HG03575 (cell line): ENCODE measurements around the gene PHF24.

Experiments
- ATAC-seq: cut with Tn5 transposase; IDR thresholded peaks from one replicate; pipeline ENCODE4 v1.9.1; 2021; ENCODE audit not compliant: unreplicated experiment, insufficient number of reproducible peaks, low FRiP score; ENCODE audit errors: extremely low read depth

PHF24 gene

GRCh38 chr9:34980181-34980761, 22.2 kb downstream of the PHF24 start:
- no peak for ATAC-seq

- no peak for ATAC-seq
Measured at GRCh38 chr9:34982361-34982760, 24.3 kb downstream of the PHF24 start.

GRCh38 chr9:34983209-34983608, 25.1 kb downstream of the PHF24 start:
- ATAC-seq, result no peak

GRCh38 chr9:34984049-34984448, 26.0 kb downstream of the PHF24 start:
- ATAC-seq, result no peak

GRCh38 chr9:34985311-34985899, 27.3 kb downstream of the PHF24 start:
- no peak for ATAC-seq

GRCh38 chr9:34986540-34987047, 28.5 kb downstream of the PHF24 start:
- ATAC-seq, result no peak

DNA sequence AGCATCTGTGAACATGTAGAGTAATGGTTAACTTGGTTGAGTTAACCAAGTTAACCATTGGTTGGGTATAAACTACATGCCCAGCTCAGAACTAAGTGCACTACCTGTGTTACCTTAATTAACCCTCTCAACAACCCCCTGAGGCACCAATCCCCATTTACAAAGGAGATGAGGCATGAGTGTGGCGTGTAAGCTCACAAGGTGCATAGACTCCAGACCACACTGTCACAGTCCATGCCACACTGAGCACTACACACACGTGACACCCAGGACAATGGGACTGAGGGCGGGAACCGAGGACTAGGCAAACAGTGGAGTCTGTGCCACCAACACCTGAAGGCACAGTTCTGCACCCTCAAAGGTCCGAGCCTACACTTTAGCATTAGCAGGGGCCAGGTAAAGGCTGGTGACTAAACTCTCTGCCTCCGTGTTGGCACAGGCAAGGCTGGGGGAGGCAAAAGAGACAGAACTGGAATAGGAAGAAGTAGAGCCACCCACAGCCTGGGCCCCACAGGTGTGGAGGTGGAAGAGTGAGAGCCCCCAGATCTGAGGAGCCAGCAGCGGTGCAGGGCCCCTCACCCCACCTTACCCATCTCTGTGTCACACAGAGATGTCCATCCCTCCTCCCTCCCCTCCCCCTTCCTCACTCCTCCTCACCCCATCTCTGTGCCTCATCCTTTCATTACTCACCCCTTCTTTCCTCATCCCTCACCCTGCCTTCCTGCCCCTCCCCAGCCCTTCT, 29.2 kb downstream of the PHF24 start:
- no peak for ATAC-seq

GRCh38 chr9:34988218-34989002, 30.3 kb downstream of the PHF24 start:
- ATAC-seq, result no peak

DNA sequence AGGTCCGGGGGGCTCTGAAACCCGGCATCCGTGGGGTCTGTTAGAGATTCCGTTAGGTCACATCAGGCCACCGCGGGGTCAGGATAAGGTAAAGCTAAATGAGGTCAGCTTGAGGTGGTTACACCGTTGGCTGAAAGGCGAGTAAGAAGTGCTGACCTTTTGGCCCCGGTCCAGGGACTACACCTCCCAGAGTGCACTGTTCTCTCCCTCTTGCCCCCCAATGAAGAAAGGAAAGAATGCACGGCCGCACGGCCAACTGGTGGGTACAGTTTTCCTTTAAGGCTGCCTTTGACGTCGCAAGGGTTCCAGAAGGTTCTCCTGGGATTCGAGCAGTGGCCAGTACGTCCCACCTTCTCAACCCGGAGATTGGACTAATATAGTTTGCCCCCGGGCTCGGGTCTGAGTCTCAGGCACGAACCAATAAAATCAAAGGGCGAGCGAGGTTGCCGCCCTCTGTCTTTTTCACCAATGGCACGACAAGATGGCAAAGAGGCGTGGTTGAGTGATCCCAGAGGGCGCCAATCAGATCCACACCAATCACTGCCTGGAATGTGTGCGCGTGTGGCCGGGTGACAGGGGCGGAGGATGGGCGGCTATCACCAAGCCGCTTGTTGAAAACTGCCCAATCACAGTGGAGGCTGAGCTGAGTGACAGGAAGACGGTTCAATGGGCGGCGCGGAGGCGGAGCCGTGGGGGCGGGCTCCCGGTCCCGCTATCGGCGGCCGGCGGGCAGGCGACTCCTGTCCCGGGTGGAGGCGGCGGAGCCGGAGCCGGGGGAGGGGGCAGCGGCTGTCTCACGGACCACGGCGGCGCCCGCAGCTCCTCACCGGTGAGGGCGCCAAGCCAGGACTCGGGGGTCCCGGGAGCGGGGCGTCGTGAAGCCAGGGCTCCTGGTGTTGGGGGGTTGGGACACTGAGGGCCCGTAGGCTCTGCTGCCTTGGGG, 31.2 kb downstream of the PHF24 start, which contains the start of gene DNAJB5:
Gene DNAJB5, plus strand, starts transcription at position 743 of the 943 bp plus-strand sequence. CDS start 886 bp downstream, outside the sequence.
- peak; percentile 73 for ATAC-seq

DNA sequence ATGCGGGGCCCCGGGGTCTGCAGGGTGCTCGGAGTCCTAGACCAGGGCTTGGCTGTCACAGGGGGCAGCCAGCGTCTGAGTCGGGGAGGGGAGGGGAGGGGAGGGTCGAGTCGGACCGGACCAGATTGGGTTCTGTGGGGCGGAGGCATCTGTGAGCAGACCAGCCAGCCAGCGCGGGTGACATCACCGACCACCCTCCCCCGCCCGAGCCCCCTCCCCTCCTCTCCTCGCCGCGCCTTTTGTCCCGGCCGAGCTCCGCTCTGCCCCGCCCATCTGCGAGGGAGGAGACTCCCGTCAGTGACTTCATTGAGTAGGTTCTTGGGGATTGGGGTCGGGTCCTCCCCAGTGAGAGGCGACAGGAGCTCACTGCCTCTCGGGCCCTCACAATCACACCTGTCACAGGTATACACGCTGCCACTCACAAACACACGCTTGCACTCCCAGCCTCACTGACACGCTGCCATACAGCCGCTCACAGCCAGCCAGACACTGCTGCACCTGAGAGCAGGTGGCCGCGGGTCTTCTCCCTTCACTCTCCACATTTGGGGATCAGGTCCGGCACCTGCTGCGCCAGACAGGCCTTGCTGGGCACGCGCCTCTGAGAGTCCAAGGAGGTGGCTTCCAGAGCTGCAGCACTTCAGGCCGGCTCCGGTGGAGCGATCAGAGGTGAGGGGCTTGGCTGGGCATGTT, 32.0 kb downstream of the PHF24 start:
- no peak for ATAC-seq

- ATAC-seq, result no peak
Measured at GRCh38 chr9:34990908-34991606, 33.0 kb downstream of the PHF24 start.

DNA sequence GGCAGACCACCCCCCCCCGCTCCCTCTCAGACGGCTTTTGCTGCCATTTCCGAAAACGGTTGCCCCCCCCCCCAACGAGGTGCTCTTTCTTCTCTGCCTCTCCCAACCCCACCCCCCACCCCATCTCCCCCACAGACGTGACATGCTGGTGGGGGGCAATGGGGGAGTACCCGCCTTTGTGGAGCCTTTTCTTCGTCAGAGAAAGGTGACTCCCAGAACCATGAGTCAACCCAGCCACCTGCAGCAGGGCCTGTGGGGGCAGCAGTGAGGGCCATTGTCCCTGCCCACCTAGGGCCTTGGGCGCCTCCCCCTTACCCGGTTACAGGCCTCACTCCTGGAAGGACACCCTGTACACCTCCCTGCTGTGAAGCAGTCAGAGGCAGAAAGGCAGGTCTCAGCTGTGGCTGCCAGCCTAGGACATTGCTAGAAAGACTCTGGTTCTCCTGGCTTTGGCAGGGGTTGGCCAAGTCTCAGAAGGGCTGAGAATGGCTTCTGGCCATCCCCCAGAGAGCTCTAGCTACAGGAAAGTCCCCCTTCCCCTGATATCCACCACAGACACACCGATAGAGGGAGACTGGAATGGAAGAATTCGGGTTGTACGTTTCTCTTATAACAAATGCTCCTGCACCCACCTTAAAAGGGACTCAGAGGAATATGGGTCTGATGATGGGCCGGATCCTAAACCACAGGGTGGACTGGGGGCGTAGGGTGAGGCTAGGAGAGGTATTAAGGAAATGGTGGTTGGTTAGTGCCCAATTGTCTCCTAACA, 33.7 kb downstream of the PHF24 start:
- no peak for ATAC-seq

DNA sequence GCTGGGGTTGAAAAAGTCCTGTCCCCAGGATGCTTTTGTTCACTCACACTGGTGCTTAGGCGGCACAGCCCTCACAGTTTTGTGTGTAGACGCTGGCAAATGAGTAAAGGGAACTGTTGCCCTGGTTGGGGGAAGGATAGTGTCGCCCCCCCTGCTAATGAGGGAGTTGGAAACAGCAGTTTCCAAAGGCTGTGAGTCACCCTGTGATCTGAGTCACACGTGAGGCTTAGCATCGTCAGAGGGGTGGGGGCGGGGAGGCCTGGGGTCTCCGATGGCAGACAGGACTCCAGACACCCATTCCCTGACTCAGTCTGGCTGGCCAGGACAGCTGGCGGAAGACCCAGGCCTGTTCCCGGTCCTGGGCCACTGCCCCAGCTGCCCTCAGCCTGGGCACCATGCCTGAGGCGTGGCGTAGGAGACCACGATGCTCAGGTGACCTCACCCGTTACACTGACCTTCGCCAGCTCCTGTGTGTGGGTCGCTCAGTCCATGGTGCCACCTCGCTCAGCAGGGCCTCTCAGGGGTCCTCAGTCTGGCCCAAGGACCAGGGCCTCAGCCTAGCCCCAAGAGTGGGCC, 34.4 kb downstream of the PHF24 start:
- no peak for ATAC-seq

- ATAC-seq, result no peak
Measured at GRCh38 chr9:34993502-34994259, 35.6 kb downstream of the PHF24 start.

DNA sequence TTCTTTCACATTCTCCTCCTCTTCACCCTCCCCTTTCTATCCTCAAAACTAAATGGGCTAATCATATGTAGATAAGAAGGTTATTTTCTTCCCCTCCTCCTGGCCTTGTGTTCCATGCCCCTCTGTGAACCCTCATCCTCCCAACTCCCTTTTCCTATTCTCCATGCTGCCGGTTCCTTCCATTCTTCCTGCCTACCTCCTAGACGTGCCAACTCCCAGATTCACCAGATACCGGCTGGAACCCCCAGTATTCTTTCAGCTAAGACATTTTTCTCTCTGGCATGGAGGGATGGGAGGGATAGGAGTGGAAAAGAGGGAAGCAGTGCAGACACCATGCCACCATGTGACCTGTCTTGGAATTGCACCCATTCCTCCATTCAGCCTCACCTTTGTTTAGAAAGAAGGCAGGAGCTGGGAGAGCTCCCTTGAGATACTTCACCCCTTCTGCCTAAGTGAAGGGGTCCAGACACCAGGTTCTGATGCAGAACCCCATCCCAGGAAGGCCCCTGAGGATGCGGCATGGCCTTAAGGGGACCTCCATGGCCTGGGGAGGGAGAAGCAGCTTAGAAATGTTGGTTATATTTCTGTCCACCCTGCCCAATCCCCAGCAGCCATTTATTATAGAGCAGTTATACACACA, 36.3 kb downstream of the PHF24 start:
- ATAC-seq, result no peak
